ENCODE measurements around the gene ROR2. TPM values are rescaled to one million over a fixed set of nuclear protein-coding genes. Genes with fewer than 3 reads are reported as not detected.

ROR2 gene
- total RNA-seq, 2 donors from 2014 or later, result 24.7 to 28.4 TPM

DNA sequence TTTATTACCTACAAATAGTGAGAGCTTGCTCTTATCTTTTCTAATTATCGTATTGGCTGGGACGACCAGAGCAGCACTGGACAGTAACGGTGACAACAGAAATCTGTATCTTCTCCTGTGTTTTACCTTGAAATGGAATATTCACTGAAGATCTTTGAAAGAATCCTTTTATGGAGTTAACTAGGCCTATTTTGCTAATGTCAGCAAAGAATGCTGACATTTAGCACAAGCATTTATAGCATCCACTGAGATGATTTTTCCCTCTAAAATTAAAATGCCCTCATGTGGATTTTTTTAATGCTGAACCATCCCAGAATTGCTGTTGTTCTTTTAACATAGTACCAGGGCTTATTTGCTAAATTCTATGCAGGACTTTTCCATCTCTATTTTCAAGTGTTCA lies 59.4 kb downstream of the ROR2 start:
- DNase-seq (ENCODE audit: low spot score), result no peak
- intact Hi-C loops (cut with DNase I), result no loop called here

DNA sequence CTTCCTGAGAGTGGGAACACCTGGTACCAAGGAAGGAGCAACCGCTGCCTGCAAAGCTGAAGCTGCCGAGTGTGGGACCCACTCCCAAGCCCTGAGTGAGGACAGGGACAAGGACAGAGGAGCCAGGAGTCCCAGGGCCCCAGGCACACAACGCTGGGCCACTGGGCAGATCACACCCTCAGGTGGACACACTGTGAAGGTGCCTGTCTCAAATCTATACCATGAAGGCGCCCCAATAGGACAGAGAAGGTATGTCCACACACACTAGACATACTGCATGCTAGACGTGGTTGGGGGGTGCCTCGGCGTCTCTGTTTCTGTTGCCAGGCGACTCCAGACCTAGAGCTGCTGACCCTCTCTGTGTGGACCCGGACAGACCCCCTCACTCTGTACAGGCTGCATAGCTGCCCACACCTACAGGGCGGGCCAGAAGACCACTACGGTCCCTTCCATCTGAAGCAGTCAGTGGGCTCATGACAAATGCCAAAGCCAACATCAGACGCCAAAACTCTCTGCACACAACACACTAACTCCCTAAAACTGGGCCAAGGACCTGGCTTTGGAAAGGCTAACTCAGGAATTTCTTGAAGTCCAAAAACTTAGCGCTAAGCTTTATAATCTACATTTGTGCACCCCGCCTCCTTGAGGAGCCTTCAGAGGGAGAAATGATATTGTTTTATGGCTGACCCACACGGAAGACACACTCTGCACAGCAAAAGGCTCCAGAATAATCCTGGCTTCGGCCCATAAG lies 60.7 kb downstream of the ROR2 start:
- intact Hi-C loops (cut with DNase I), result no loop called here
- DNase-seq (ENCODE audit: low spot score), result no peak

DNA sequence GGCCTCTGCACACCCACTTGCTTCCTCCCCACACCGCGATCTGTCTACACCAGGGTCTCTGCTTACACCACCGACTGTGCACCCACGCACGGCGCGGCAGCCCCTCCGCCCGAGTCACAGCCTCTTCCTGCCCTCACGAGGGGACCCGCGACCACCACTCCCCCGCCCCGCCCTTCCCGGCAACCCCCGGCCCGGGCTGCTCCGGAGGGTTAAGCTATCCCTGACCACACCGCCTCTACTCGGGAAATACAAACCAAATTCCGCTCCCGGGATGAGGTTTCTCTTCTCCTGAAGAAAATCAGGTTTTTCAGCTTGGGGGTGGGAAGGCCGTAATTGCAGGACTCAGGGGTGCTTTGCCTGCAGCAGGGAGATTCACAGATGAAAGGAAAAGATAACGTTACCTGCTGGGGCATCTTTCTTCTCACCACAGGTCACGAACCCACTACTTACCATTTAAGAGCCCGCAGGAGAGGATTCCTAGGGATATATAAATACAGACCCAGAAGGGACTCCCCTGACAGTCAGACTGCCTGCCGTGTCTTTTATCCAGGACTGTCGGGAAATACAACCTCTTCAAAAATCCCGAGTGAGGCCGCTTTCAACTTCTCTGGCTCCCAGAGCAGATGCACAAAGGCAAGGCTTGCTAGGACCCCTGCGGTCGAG lies 63.5 kb downstream of the ROR2 start:
- intact Hi-C loops (cut with DNase I), result no loop called here
- DNase-seq (ENCODE audit: low spot score), result no peak

DNA sequence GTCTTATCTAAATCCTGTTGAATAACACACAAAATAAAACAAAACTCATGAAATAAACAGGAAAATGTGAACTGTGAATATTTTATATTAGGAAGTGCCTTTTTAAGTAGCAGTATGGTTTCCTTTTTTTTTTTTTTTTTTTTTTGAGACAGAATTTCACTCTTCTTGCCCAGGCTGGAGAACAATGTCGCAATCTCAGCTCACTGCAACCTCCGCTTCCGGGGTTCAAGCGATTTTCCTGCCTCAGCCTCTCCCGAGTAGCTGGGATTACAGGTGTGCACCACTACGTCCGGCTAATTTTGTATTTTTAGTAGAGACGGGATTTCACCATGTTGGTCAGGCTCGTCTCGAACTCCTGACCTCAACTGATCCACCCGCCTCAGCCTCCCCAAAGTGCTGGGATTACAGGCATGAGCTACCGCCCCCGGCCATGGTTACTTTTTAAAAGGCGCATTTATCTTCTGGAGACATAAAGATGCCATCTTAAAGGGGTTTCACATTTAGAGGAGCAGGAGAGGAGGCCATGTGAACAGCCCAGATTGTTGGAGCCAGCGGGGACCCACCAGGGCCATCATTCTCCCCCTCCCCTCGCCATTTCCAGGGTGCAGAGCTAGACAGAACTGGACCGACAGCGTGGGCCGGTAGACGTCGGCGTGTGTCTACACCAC lies 64.1 kb downstream of the ROR2 start:
- DNase-seq (ENCODE audit: low spot score), result no peak
- intact Hi-C loops (cut with DNase I), result no loop called here

DNA sequence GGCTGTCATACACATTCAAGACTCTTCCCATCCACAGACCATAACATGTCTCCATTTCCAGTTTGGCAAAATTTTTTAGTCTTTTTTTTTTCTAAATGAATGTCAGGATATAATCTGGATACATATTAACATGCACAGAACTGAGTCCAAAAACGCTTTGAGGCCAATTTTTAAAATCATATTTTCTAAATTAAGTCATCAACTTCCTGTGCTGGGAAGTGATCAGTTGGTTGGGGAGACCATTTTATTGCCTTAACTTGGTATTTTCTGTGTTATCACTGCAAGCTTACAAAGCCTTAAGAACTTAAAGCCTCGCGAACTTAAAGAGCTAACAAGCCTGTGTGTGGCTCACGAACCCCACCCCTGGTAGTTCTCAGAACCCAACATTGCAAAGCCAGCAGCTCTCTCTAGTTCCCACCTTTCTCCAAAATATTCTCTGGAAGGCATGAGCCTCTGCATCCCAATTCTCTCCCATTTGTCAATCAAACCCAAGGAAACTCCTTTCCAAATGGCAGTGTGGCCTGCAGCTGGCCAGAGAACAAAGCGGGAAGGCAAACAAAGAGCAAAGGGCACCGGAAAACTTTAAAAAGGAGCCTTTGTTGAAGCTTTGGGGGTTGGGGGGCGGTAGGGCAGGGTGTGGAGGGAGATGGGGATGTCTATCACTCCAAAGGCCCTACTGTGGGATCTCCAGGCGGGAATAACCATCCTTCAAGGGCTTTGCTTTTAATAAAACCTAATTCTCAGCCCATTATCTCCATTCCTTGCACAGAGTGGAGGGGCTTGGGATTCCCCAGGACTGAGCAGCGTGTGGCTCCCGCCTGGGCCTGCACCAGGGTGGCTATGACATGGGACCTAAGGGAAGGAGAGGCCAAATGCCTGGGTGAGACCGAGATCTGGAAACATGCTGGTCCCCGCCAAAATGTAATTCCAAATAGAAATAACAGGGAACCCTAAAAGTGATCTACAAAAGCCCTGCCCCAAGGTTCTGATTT lies 65.0 kb downstream of the ROR2 start:
- no peak for DNase-seq (ENCODE audit: low spot score)
- intact Hi-C loops (cut with DNase I), result no loop called here

DNA sequence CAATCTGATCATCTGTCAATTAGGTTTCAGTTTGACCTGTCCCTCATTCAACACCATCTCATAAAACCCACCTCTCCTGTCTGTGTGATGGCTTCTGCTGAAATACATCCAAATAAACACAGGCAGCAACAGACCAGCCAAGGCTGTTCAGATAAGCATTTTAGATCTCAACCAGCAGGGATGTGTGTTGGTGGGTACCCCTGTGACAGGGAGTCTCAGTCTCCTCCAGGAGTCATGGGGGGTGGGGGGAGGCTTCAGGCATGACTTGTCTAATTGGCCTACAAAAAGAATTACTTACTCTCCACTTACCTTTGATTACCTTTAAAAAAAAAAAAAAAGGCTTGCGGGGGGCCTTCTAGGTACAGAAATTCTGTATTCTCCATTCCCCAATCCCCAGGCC lies 65.9 kb downstream of the ROR2 start:
- intact Hi-C loops (cut with DNase I), result no loop called here
- DNase-seq (ENCODE audit: low spot score), result no peak

DNA sequence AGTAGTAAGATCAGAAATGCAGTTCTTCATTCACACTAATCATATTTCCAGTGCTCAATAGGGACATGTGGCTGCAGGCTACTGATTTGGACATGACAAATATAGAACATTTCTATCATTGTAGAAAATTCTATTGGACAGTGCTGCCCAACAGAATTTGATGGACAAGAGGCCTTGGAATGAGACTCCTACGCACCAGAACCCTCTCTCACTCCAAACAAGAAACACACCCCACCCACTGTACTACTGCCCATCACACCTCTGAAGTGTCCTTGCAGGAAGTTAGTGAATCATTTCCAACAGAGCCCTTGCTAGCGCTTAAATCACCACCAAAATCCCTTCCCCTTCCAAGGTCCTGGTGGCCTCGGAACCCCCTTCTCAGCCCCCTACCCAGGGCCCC lies 66.5 kb downstream of the ROR2 start:
- intact Hi-C loops (cut with DNase I), result no loop called here
- DNase-seq (ENCODE audit: low spot score), result no peak

DNA sequence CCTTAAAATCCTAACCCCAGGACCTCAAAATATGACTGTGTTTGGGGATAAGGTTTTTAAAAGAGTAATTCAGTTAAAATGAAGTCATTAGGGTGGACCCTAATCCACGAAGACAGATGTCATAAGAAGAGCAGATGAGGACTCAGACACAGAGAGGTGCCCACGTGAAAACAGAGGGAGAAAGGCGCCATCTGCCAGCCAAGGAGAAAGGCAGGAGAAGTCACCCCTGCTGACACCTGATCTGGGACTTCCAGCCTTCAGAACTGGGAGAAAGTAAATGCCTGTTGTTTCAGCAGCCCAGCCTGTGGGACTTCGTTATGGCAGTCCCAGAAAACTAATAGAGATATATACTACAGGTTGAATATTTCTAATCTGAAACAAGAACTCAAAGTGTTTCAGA lies 67.4 kb downstream of the ROR2 start:
- no peak for DNase-seq (ENCODE audit: low spot score)
- intact Hi-C loops (cut with DNase I), result no loop called here

DNA sequence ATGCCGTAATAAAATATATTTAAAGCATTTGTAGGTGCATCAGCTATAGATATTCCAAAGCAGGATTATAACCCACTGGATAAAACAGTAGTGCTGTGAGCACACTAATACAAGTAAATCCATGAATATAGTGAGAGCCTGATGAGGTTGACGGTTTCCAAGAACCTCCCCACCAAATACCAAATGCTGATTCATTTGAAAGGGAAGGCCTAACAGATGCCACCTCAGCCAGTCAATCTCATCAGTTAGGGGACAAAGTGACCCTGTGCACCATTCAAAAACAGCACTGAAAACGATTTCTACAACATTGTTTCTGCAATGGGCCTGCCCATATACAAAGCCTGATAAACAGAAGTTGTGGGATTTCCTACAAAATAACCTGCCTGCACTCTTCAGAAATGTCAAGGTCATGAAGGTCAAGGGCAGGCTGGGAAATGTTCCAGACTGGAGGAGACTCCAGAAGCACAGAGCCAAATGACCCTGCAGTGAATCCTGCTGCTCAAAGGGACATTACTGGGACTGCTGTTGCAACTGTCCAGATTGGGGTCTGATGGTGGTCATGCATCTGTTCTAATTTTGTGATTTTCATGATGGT lies 69.6 kb downstream of the ROR2 start:
- intact Hi-C loops (cut with DNase I), result no loop called here
- DNase-seq (ENCODE audit: low spot score), result no peak

DNA sequence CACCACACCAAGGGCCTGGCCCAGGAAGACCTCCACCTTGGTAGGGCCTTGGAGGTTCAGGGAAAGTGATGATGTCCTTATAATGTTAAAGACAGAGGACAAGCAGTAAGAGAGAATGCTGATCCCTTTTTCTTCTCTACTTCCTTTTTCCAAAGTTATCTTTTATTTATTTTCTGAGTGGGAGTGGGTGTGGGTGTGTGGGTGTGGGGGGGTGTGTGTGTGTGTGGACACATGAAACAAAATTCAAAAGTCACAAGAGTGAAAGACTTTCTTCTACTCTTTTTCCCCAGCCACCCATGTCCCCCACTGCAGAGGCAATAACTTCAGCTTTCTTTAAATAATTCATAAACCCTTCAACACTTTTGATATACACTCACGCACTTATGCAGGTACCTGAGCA lies 70.8 kb downstream of the ROR2 start:
- intact Hi-C loops (cut with DNase I), result no loop called here
- DNase-seq (ENCODE audit: low spot score), result no peak

DNA sequence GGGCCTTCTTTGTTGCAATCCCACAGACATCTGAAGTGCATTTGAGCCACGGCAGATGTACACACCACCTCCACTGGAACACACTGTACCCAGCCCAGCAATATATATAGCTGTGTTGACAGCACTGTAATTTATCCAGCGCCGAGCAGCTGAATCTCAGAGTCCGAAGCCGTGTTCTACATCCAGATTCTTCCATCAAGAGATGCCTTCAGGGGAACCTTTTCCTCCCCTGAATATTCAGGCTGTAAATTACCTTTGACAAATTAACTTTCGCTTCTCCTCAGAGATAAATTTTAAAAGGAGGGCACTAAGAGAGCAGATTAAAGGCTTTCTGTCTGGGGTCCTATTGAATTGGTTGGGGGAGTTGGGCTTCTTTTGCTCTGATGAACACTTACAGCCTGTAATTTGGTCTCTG lies 76.4 kb downstream of the ROR2 start:
- DNase-seq (ENCODE audit: low spot score), result no peak
- intact Hi-C loops (cut with DNase I), result loop anchor here in 1 of 2 donors (5.0 kb wide), 1 partner anchor 36 kb away; no protein-coding TSS in a partner anchor

DNA sequence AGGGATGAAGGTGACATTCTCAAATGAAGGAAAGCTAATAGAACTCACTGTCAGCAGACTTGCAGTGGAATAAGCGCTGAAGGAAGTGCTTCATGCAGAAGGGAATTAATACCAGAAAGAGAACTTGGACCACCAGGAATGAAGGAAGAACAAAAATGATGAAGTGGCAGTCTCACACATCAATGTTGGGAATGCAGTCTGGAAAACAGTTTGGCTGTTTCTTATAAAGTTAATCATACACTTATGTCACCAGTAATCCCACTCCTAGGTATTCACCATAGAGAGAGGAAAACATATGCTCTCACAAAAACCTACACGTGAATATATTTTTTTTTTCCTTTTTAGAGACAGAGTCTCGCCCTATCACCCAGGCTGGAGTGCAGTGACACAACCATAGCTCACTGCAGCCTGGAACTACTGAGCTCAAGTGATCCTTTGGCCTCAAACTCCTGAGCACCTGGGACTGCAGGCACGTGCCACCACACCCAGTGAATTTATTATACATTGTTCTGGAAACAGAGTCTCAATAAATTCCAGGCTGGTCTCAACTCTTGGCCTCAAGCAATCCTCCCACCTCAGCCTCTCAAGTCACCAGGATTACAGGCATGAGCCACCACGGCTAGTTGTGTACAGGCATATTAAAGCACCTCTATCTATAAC lies 81.2 kb downstream of the ROR2 start:
- intact Hi-C loops (cut with DNase I), result no loop called here
- no peak for DNase-seq (ENCODE audit: low spot score)

DNA sequence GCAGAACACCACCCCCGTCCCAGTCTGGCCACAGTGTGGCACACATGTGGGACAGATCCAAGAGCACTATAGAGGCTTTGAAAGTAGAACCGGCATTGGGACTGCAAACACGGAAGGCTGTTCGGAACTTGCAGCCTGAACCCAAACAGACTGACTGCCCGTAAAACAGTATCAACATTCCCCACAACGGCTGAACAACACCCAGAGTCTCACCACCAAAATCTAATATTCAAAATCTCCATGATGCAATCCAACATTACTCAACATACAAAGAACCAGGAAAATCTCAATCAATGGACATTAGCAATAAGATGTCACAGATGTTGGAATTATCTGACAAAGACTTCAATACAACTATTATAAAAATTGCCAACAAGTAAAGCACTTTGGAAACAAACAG lies 82.3 kb downstream of the ROR2 start:
- intact Hi-C loops (cut with DNase I), result no loop called here
- no peak for DNase-seq (ENCODE audit: low spot score)

DNA sequence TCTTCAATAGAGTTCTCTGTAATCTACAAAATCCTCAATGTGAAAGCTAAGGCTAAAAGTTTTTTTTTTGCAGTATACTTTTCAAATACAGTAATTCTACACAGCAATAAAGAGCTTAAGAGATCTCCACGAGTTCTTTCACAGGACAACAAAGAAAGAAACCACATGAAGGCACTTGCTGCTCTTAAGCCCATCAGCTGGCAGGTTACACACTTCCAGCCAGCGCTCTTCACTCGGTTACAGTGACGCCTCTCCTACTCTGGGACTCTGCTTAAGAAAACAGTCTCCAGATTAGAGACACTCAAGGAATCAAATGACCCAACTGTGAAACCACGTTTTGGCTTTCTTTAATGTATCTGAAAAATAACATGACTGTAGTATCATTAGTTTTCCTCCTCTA lies 85.0 kb downstream of the ROR2 start:
- no peak for DNase-seq (ENCODE audit: low spot score)
- intact Hi-C loops (cut with DNase I), result no loop called here

DNA sequence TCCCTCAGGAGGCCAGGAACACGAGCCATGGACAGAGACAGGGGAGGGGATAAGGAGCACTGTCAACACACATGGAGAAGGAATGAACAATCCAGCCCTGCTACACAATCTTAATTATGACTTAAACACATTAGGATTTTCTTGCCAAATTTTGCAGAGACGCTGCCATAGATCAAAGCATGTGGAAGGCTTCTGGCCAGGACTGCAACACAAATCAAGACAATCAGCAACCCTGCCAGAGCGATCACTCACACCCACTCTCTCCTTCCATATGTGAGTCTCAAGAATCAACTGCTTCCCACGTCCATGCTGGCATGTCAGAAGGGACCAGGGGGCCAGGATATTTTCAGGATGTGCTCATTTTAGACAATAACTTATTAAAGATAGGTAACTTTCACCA lies 85.6 kb downstream of the ROR2 start:
- intact Hi-C loops (cut with DNase I), result no loop called here
- no peak for DNase-seq (ENCODE audit: low spot score)

DNA sequence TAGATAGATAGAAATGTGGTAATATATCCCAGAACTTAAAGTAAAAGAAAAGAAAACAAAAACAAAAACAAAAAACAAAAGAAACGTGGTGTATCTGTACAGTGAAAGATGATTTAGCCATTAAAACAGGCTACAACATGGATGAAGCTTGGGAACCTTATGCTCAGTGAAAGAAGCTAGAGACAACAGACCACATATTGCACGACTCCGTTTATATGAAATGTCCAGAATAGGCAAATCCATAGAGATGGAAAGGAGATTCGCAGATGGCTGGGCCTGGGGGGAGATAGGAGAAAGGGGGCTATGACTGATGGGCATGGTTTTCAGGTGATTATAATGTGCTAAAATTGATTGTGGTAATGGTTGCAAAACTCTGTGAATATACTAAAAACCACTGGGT lies 86.6 kb downstream of the ROR2 start:
- intact Hi-C loops (cut with DNase I), result no loop called here
- no peak for DNase-seq (ENCODE audit: low spot score)

DNA sequence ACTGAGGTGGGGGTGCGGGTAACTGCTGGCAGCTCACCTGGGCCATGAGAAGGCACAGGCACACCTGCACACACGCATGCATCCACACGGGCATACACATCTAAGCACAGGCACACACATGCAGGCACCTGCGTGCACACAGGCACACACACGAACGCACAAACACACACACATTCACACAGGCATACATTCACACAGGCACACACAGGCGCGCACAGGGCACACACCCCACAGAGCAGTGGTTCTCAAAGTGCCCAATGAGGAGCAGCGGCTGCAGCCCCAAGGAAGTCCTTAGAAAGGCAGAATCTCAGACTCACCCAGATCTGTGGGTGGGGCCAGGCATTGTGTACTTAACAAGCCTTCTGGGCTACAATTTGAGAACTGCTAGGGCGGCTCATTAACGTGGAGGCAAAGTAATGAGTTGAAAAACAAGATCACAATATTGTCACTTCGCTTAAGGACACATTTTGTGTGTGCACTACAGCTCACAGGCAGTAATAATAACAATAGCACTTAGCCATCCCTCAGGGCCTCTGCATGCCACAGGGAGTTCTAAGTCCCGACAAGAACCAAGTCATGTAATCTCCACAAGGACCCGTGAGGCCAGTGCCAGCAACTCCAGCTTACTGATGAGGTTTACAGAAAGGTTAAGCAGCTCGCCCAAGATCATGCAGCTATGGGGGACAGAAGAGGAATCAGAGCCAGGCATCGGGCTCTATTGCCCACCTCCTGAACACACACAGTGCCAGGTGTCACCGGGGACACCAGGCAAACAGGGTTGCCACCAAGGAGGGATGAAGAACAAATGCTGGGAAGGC lies 91.6 kb downstream of the ROR2 start:
- intact Hi-C loops (cut with DNase I), result no loop called here
- DNase-seq (ENCODE audit: low spot score), result no peak

Data from posterior vena cava (tissue), 2 donors.